ENCODE data around the gene L1CAM.
"Not testable (repeated sequence)": the region's sequence is repeated elsewhere in the genome, so short reads cannot be mapped to it uniquely, and the experiment has no call there.

Gene L1CAM

GRCh38 chrX:153827903-153828302 lies 58.1 kb downstream of the L1CAM start:
- no peak for DNase-seq

GRCh38 chrX:153827016-153827415 lies 59.0 kb downstream of the L1CAM start:
- DNase-seq: no peak

GRCh38 chrX:153825042-153825441 lies 60.9 kb downstream of the L1CAM start:
- DNase-seq: no peak

- DNase-seq: no peak
Measured at GRCh38 chrX:153824348-153824747, 61.6 kb downstream of the L1CAM start.

- DNase-seq: no peak
Measured at GRCh38 chrX:153821066-153821465, 64.9 kb downstream of the L1CAM start.

GRCh38 chrX:153820601-153821000 lies 65.4 kb downstream of the L1CAM start:
- DNase-seq: no peak

GRCh38 chrX:153819384-153820040 lies 66.5 kb downstream of the L1CAM start:
- no peak for DNase-seq

- DNase-seq: no peak
Measured at GRCh38 chrX:153818571-153819383, 67.2 kb downstream of the L1CAM start.

- not testable (repeated sequence) for DNase-seq
Measured at GRCh38 chrX:153818064-153818463, 67.9 kb downstream of the L1CAM start.

GRCh38 chrX:153816831-153817690 lies 68.9 kb downstream of the L1CAM start:
- DNase-seq: no peak

GRCh38 chrX:153814591-153815315 lies 71.2 kb downstream of the L1CAM start:
- DNase-seq: no peak

GRCh38 chrX:153813161-153813560 lies 72.8 kb downstream of the L1CAM start:
- no peak for DNase-seq

- DNase-seq: no peak
Measured at GRCh38 chrX:153812220-153812619, 73.8 kb downstream of the L1CAM start.
